ENCODE measurements around the gene IL20RA. TPM values are rescaled to one million over a fixed set of nuclear protein-coding genes. Genes with fewer than 3 reads are reported as not detected.

The IL20RA gene
- total RNA-seq, 1 donor from 2014 or later: 6.4 TPM

- DNase-seq (ENCODE audit: low read depth): no peak
These were observed 33.4 kb downstream of the IL20RA start for GRCh38 chr6:137011406-137011805.

- no peak for DNase-seq (ENCODE audit: low read depth)
These were observed 34.5 kb downstream of the IL20RA start for GRCh38 chr6:137010128-137010718.

GRCh38 chr6:137008204-137008603 lies 36.6 kb downstream of the IL20RA start:
- no peak for DNase-seq (ENCODE audit: low read depth)

GRCh38 chr6:137006056-137006455 lies 38.7 kb downstream of the IL20RA start:
- no peak for DNase-seq (ENCODE audit: low read depth)

- DNase-seq (ENCODE audit: low read depth): no peak
These were observed 39.7 kb downstream of the IL20RA start for GRCh38 chr6:137005073-137005472.

- DNase-seq (ENCODE audit: low read depth): no peak
These were observed 42.3 kb downstream of the IL20RA start for GRCh38 chr6:137002505-137002904.

- no peak for DNase-seq (ENCODE audit: low read depth)
These were observed 42.8 kb downstream of the IL20RA start for GRCh38 chr6:137001977-137002302.

- no peak for DNase-seq (ENCODE audit: low read depth)
These were observed 43.3 kb downstream of the IL20RA start for GRCh38 chr6:137001299-137001976.

- no peak for DNase-seq (ENCODE audit: low read depth)
These were observed 43.9 kb downstream of the IL20RA start for GRCh38 chr6:137000825-137001224.

- no peak for DNase-seq (ENCODE audit: low read depth)
These were observed 49.2 kb downstream of the IL20RA start for GRCh38 chr6:136995521-136995920.

GRCh38 chr6:136994782-136995181 lies 50.0 kb downstream of the IL20RA start:
- DNase-seq (ENCODE audit: low read depth): no peak

- no peak for DNase-seq (ENCODE audit: low read depth)
These were observed 52.7 kb downstream of the IL20RA start for GRCh38 chr6:136992113-136992512.

GRCh38 chr6:136991646-136992045 lies 53.1 kb downstream of the IL20RA start:
- no peak for DNase-seq (ENCODE audit: low read depth)

- no peak for DNase-seq (ENCODE audit: low read depth)
These were observed 54.0 kb downstream of the IL20RA start for GRCh38 chr6:136990754-136991153.

- no peak for DNase-seq (ENCODE audit: low read depth)
These were observed 54.6 kb downstream of the IL20RA start for GRCh38 chr6:136990242-136990578.

GRCh38 chr6:136989571-136990241 lies 55.1 kb downstream of the IL20RA start:
- DNase-seq (ENCODE audit: low read depth): peak; percentile 54

- DNase-seq (ENCODE audit: low read depth): no peak
These were observed 57.2 kb downstream of the IL20RA start for GRCh38 chr6:136987526-136987925.

GRCh38 chr6:136985502-136985901 lies 59.3 kb downstream of the IL20RA start:
- DNase-seq (ENCODE audit: low read depth): no peak

- DNase-seq (ENCODE audit: low read depth): no peak
These were observed 60.2 kb downstream of the IL20RA start for GRCh38 chr6:136984578-136984977.

GRCh38 chr6:136983687-136984086 lies 61.1 kb downstream of the IL20RA start:
- no peak for DNase-seq (ENCODE audit: low read depth)

- DNase-seq (ENCODE audit: low read depth): no peak
These were observed 61.8 kb downstream of the IL20RA start for GRCh38 chr6:136982928-136983327.

GRCh38 chr6:136980070-136980469 lies 64.7 kb downstream of the IL20RA start:
- no peak for DNase-seq (ENCODE audit: low read depth)

- peak; percentile 53 for DNase-seq (ENCODE audit: low read depth)
These were observed 65.6 kb downstream of the IL20RA start for GRCh38 chr6:136979206-136979605.

Data from myocyte (in vitro differentiated cells).